ENCODE results near the gene ZNRF3.
A peak's percentile ranks its signal among the peaks of the same experiment; 100 is the strongest.
"Not testable (repeated sequence)": the region's sequence is repeated elsewhere in the genome, so short reads cannot be mapped to it uniquely, and the experiment has no call there.

Gene ZNRF3

GRCh38 chr22:28882878-28883656 lies at the start of gene ZNRF3:
ZNRF3 (plus strand) TSS chr22:28883572; CDS start chr22:28883767, 195 bp downstream.
- DNase-seq (ENCODE audit: low spot score): peak; percentile 89

GRCh38 chr22:28835630-28836189 lies 47.7 kb upstream of the ZNRF3 start:
- no peak for DNase-seq (ENCODE audit: low spot score)

- no peak for DNase-seq (ENCODE audit: low spot score)
Observed at GRCh38 chr22:28837640-28838039, 45.7 kb upstream of the ZNRF3 start.

GRCh38 chr22:28838971-28839370 lies 44.4 kb upstream of the ZNRF3 start:
- no peak for DNase-seq (ENCODE audit: low spot score)

GRCh38 chr22:28841111-28841510 lies 42.3 kb upstream of the ZNRF3 start:
- DNase-seq (ENCODE audit: low spot score): no peak

- no peak for DNase-seq (ENCODE audit: low spot score)
Observed at GRCh38 chr22:28843633-28844032, 39.7 kb upstream of the ZNRF3 start.

GRCh38 chr22:28844277-28844676 lies 39.1 kb upstream of the ZNRF3 start:
- DNase-seq (ENCODE audit: low spot score): not testable (repeated sequence)

DNA sequence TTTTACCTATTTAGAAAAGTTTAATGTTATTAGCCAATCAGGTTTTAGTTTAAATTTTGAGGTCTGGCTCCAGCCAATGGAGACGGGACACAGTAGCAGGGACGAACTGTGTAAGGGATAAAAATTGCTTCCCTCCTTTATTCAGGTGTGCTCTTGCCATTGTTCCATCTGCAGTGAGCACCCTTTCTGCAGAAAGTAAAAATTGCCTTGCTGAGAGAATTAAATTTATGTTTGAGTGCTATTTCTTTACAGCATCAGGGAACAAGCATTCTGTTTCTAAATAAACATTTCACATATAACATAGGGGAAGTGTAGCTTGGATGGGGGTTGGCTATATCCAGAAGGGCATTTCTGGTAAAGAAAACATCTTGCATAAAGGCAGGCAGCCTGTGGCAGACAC lies 36.4 kb upstream of the ZNRF3 start:
- DNase-seq (ENCODE audit: low spot score): no peak

- peak; percentile 68 for DNase-seq (ENCODE audit: low spot score)
Observed at GRCh38 chr22:28855355-28856094, 27.8 kb upstream of the ZNRF3 start.

DNA sequence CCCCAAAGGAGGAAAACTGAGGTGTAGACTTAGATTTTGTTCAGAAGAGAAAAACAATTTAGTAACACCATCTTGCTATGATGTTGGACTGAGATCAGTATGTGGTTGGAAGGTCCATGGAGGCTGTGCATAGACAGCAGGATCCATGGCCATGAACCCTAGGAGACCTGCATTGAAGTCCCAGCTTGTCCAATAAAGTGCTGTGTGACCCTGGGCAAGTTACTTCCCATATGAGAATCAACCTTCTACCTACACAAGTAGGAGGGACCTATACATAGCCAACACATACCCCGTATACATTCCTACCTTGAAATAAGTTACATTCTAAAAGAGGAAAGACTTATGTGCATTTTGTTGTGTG lies 27.3 kb upstream of the ZNRF3 start:
- DNase-seq (ENCODE audit: low spot score): no peak

GRCh38 chr22:28857288-28857687 lies 26.1 kb upstream of the ZNRF3 start:
- DNase-seq (ENCODE audit: low spot score): no peak

DNA sequence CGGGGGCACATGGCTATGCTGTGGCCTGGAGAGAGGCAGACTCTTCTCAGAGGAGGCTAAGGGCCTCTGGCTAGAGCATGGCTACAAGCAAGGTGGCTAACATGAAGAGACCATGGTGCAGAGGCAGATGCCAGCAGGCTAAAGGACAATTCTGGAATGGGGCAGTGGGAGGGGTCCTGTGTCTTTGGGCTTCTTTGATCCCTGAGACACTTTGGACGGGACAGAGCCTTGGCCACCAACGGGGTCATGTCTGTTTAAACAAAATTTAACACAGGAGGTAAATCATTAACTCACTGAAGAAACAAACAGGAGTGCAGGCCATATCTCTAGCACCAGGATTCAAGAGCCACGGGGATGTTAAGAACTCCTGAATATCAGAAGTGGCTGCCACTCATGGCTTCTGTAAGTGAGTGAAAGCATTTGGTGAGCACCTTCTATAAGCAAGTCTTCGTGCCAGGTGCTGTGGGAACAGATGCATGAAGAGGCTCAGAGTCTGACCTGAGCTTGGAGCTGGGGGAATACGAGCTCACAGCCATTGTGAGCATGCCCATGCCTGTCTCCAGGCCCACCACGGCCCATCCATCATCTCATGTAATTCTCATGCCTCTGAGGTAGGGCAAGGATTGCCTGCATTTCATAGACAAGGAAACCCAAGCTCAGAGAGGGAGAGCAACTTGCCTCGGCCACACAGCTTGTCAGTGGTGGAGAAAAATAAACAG lies 18.3 kb upstream of the ZNRF3 start:
- DNase-seq (ENCODE audit: low spot score): no peak

DNA sequence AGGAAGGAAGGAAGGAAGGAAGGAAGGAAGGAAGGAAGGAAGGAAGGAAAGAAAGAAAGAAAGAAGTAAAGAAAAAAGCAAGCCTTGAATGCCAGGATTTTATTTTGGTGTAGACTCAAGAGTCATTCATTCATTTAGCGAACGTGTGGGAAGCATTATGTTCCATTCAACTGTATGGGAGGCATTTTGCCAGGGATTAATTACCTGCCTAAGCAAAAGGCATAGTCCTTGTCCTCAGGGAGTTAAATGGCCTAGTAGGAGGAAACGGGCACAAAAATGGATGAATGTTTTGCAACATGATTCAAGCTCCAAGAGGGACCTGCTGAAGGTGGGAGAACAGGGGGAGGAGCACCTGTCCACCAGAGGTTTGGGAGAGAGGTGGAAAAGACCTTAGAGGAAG lies 16.2 kb upstream of the ZNRF3 start:
- DNase-seq (ENCODE audit: low spot score): no peak

DNA sequence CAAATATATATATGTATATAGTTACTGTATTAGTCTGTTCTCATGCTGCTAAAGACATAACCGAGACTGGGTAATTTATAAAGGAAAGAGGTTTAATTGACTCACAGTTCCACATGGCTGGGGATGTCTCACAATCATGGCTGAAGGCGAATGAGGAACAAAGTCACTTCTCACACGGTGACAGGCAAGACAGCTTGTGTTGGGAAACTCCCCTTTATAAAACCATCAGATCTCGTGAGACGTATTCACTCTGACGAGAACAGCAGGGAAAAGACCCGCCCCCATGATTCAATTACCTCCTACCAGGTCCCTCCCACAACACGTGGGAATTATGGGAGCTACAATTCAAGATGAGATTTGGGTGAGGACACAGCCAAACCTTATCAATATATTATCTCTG lies 15.0 kb upstream of the ZNRF3 start:
- DNase-seq (ENCODE audit: low spot score): not testable (repeated sequence)

GRCh38 chr22:28869736-28870135 lies 13.6 kb upstream of the ZNRF3 start:
- DNase-seq (ENCODE audit: low spot score): no peak

DNA sequence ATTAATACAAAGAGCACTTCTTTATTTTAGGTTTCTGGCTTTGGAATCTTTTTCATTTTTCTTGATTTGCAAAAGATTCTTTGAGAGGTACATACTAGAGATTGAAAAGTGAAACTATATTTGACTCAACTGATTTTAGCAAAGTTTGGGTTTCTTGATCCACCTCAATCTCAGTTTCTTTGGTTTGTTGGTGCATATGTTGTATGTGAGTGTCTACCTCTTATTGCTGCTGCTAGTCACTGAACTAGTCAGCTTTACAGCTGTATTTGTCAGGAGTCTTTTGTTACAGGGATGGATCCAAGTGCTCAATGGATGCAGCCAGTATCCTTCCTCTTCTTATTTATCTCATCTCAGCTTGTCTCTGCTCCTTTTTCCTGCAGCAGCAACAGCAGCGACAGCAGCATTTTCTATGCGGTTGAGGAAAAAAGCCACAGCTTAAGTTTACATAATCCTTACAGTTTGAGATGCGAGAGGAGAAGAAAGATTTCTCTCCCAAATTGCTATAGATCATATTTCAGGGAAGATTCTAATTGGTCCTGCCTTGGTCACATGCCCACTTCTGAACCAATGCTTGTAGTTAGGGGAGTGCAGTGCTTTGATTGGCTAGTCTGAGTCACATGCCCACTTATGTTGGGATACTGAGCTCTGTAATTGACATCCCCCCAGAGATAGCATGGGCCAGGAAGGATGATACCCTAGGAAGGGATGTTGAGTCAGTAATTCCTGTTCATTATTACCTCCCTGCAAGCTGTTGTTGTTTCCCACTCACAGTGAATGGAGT lies 10.0 kb upstream of the ZNRF3 start:
- no peak for DNase-seq (ENCODE audit: low spot score)

DNA sequence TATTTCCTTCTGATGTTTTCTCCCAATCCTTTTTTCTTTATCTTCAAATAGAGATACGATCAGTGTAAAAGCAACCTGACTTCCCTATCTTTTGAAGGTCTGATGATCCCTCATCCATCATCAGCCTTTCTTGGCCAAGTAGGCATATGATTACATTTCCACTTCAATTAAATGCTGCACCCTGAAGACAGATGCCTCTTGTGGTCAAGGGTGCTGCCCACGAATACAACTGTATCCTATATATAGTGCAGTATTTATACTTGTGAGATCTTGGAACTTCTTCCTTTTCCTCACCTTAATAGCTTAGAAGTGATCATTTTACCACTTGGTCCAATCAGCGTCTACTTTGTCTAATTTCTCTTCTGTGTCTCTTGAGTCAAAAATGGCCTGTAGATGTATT lies 9.3 kb upstream of the ZNRF3 start:
- no peak for DNase-seq (ENCODE audit: low spot score)

DNA sequence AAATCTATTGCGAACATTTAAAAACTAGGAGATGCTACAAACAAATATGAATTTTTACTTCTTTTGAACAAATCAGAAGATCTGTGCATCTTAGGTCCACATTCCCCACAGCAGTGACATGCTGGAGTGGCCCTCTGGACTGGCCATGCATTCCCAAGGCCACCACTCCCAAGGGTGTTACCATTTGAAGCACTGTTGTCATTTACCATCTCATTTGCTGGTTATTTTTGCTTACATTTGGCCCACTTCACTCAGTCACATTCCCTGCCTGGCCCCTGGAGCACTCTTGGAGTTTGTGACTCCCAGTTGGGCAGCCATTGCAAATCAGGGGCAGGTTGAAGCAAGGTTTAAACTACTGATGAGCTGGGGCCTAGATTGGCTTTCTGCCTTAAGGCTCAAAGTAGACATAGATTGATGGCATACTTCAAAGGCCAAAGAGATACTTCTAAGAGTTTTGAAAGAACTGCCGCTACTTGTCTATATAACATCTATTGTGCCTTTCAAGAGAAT lies 8.5 kb upstream of the ZNRF3 start:
- DNase-seq (ENCODE audit: low spot score): no peak

- no peak for DNase-seq (ENCODE audit: low spot score)
Observed at GRCh38 chr22:28882545-28882877, 861 bp upstream of the ZNRF3 start.

- DNase-seq (ENCODE audit: low spot score): no peak
Observed at GRCh38 chr22:28883657-28883916, 215 bp downstream of the ZNRF3 start.

GRCh38 chr22:28883917-28884746 lies 760 bp downstream of the ZNRF3 start:
- no peak for DNase-seq (ENCODE audit: low spot score)
